BLaER1 (cell line): ENCODE data around the gene SLC46A3.
A peak's percentile ranks its signal among the peaks of the same experiment; 100 is the strongest.

Experiments used
- H3K27ac ChIP-seq: shearing (Covaris generic); formaldehyde crosslinking; 2 replicates; pipeline ENCODE4 v1.8.1; 2022
- H3K27me3 ChIP-seq: shearing (Covaris generic); formaldehyde crosslinking; 2 replicates; pipeline ENCODE4 v1.8.1; 2022
- H3K36me3 ChIP-seq: shearing (Covaris generic); formaldehyde crosslinking; 2 replicates; pipeline ENCODE4 v1.8.1; 2022
- H3K4me1 ChIP-seq: shearing (Covaris generic); formaldehyde crosslinking; 2 replicates; pipeline ENCODE4 v1.8.1; 2022
- H3K4me2 ChIP-seq: shearing (Covaris generic); formaldehyde crosslinking; 2 replicates; pipeline ENCODE4 v1.8.1; 2022
- H3K4me3 ChIP-seq: shearing (Covaris generic); formaldehyde crosslinking; 2 replicates; pipeline ENCODE4 v1.8.1; 2022
- H3K9ac ChIP-seq: shearing (Covaris generic); formaldehyde crosslinking; 2 replicates; pipeline ENCODE4 v1.8.1; 2022
- H3K9me3 ChIP-seq: shearing (Covaris generic); formaldehyde crosslinking; 2 replicates; pipeline ENCODE4 v1.8.1; 2022
- H4K20me1 ChIP-seq: shearing (Covaris generic); formaldehyde crosslinking; 2 replicates; pipeline ENCODE4 v1.8.1; 2022
- Cebpa-rat ChIP-seq: shearing (Covaris generic); IDR thresholded peaks from 2 replicates; pipeline ENCODE4 v1.8.1; 2022

Gene SLC46A3

GRCh38 chr13:28735481-28736029 lies 16.8 kb upstream of the SLC46A3 start:
- Histone ChIP-seq H3K36me3 (no peaks in the 10 kb centered on the region), H4K20me1 (no peaks in the 10 kb centered on the region), H3K4me1 (peaks cover 12% of the 10 kb centered on the region), H3K27me3 (no peaks in the 10 kb centered on the region), H3K9ac (no peak overlapping the region), H3K4me3 (no peak overlapping the region), H3K4me2 (no peak overlapping the region), H3K27ac (no peak overlapping the region), H3K9me3 (peaks cover 10% of the 10 kb centered on the region; the same call in 1 of the 2 replicates)
- no peak for TF ChIP-seq Cebpa-rat

DNA sequence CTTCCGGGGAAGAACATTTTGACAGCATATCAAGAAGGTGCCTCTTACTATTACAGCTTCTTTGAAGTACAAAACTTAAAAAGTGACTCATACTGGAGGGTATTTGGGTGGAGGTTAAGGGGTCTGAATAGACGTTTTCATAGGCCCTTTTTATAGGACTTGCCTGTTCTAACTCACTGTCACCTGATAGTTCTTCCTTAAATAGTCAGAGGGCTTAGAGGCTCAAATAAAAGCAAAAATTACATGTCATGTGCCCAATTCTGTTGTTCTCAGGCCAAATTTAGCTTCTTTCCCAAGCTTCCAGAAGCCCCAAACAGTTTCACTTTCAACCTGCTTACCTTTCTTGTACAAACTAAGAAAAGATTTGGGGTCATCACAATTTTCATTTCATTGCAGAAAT lies 16.1 kb upstream of the SLC46A3 start:
- no peak for TF ChIP-seq Cebpa-rat
- Histone ChIP-seq H3K27me3 (no peaks in the 10 kb centered on the region), H3K9me3 (peaks cover 6% of the 10 kb centered on the region; the same call in 1 of the 2 replicates), H3K4me2 (no peak overlapping the region), H3K9ac (no peak overlapping the region), H3K36me3 (no peaks in the 10 kb centered on the region), H3K4me3 (no peak overlapping the region), H4K20me1 (no peaks in the 10 kb centered on the region), H3K4me1 (peaks cover 12% of the 10 kb centered on the region), H3K27ac (no peak overlapping the region)

DNA sequence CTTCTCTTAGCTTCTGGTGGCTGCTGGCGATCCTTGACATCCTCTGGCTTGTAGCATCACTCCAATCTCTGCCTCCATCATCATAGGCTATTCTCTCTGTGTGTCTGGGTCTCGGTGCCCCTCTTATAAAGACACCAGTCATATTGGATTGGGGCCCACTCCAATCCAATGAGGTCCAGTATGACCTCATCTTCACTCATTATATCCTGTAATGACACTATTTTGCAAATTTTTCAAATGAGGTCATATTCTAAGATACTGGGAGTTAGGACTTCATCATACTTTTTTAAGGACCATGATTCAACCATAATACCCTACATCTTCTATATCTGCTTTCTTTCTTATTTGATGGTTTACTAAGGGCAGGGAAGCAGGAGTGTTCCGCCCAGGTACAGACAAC lies 12.0 kb upstream of the SLC46A3 start:
- no peaks in the 10 kb centered on the region for H3K36me3 ChIP-seq
- no peaks in the 10 kb centered on the region for H3K4me1 ChIP-seq
- no peaks in the 10 kb centered on the region for H3K27me3 ChIP-seq
- H3K9me3 ChIP-seq = no peaks in the 10 kb centered on the region
- H3K9ac ChIP-seq = no peak overlapping the region
- no peak overlapping the region for H3K4me2 ChIP-seq
- H3K27ac ChIP-seq = no peak overlapping the region
- no peak for TF ChIP-seq Cebpa-rat
- H4K20me1 ChIP-seq = no peaks in the 10 kb centered on the region
- H3K4me3 ChIP-seq = no peak overlapping the region

DNA sequence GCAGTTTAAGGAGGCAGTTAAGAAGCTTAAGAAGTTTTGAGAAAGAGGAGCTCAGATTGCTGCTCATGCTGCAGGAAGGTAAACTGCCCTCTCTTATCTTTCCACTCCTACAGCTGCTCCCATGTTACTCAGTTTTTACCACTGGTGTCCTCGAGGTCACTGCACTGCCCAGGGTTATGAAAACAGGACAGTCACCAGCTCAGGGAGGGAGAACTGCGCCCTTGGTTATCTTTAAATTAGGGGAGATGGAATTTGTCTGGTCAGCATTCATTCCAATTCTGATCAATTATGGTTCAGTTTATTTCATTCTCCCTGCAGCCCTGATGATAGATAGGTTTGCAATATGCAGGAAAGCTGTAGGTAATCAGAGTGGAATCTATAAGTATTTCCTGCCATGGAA lies 10.8 kb upstream of the SLC46A3 start:
- H3K27me3 ChIP-seq = no peaks in the 10 kb centered on the region
- H4K20me1 ChIP-seq = no peaks in the 10 kb centered on the region
- H3K27ac ChIP-seq = no peak overlapping the region
- no peak overlapping the region for H3K9ac ChIP-seq
- no peak overlapping the region for H3K4me3 ChIP-seq
- H3K4me2 ChIP-seq = no peak overlapping the region
- no peaks in the 10 kb centered on the region for H3K9me3 ChIP-seq
- TF ChIP-seq Cebpa-rat = no peak
- H3K36me3 ChIP-seq = no peaks in the 10 kb centered on the region
- H3K4me1 ChIP-seq = no peaks in the 10 kb centered on the region

DNA sequence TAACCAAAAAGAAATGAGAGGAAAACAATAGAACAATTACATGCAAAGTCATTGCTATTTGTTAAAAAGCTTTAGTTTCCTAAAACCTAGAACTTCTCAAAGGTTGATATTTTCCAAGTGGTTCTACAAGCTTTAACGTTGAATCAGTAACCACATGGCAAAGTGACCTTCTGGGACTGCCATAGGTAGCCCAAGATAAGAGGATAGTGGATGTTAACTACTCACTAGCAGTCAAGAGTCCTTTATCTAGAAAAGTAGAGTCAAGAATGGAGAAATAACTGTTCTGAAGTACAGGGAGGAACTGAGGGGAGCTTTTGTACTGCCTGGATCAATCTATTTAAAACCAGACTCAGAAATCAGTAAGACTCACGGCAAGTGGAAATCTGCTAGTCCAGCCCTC lies 9.9 kb upstream of the SLC46A3 start:
- TF ChIP-seq Cebpa-rat = no peak
- no peaks in the 10 kb centered on the region for H3K4me1 ChIP-seq

DNA sequence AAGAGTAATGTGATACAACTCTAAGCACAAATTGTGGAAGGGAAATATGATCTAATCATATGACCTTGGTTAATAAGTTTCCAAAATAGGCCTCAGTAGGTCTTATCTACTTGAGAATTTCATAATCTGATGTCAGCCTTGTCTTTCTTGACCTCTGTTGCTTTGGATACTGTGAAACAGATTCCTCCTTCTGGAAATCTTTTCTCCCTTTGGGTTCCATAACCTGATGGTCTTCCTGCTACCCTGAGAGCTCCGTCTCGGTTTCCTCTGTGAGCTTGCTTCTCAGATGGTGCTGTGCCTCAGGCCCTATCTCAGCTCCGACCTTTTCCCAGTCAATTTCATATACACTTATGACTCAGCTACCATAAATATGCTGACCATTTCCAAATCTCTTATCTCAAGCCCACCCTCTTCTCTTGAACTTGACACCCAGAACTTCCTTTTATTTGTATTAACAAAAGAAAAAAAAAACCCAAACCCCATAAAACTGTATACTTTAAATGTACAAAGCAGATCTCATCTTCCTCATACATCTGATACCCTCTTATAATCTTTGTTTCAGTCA lies 6.4 kb upstream of the SLC46A3 start:
- H3K4me2 ChIP-seq = no peak overlapping the region
- H3K4me3 ChIP-seq = no peak overlapping the region
- no peak for TF ChIP-seq Cebpa-rat
- H3K36me3 ChIP-seq = no peaks in the 10 kb centered on the region
- H3K4me1 ChIP-seq = peaks cover 6% of the 10 kb centered on the region; the same call in 1 of the 2 replicates
- 0 out of 2 replicates have a peak, but pooled peaks cover 4% of the 10 kb centered on the region for H3K9me3 ChIP-seq
- no peak overlapping the region for H3K27ac ChIP-seq
- no peaks in the 10 kb centered on the region for H4K20me1 ChIP-seq
- no peaks in the 10 kb centered on the region for H3K27me3 ChIP-seq
- no peak overlapping the region for H3K9ac ChIP-seq

More for the DNA sequence above, 9.9 kb upstream of the SLC46A3 start:
- Histone ChIP-seq H3K27ac (no peak overlapping the region), H3K9ac (no peak overlapping the region), H3K9me3 (0 out of 2 replicates have a peak, but pooled peaks cover 3% of the 10 kb centered on the region), H3K36me3 (no peaks in the 10 kb centered on the region), H3K4me2 (no peak overlapping the region), H4K20me1 (no peaks in the 10 kb centered on the region), H3K4me3 (no peak overlapping the region), H3K27me3 (no peaks in the 10 kb centered on the region)

DNA sequence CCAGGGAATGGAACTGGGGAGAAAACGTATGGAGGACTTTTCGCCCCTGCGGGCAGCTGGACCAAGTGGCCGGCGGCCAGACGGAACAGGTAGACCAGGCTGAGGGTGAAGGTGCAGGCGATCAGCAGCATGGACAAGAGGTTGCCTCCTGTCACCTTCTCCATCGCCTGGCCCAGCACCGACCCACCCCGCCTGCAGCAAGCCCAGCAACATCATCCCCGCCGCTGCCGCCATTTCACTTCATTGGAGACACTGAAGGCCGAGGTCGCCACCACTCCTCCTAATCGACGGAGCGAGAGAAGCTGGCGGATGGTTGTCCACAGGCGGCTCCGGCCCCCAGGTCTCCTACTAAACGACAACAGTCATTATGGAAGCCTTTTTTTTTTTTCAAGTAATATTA lies 5.0 kb upstream of the SLC46A3 start:
- no peak overlapping the region for H3K27ac ChIP-seq
- H3K4me2 ChIP-seq = no peak overlapping the region
- H4K20me1 ChIP-seq = no peaks in the 10 kb centered on the region
- no peaks in the 10 kb centered on the region for H3K36me3 ChIP-seq
- H3K4me3 ChIP-seq = no peak overlapping the region
- no peak overlapping the region for H3K9ac ChIP-seq
- H3K27me3 ChIP-seq = peaks cover 7% of the 10 kb centered on the region
- no peak for TF ChIP-seq Cebpa-rat
- H3K9me3 ChIP-seq = peaks cover 8% of the 10 kb centered on the region
- peaks cover 6% of the 10 kb centered on the region; the same call in 1 of the 2 replicates for H3K4me1 ChIP-seq

GRCh38 chr13:28719227-28720055 lies 671 bp upstream of the SLC46A3 start:
- Histone ChIP-seq H3K9ac (no peak overlapping the region), H4K20me1 (no peaks in the 10 kb centered on the region), H3K4me3 (peak overlapping the region; percentile 74), H3K27me3 (peaks cover 20% of the 10 kb centered on the region), H3K27ac (no peak overlapping the region), H3K36me3 (no peaks in the 10 kb centered on the region), H3K4me2 (peak overlapping the region; percentile 76), H3K4me1 (peaks cover 6% of the 10 kb centered on the region; the same call in 1 of the 2 replicates), H3K9me3 (peaks cover 15% of the 10 kb centered on the region)
- no peak for TF ChIP-seq Cebpa-rat

DNA sequence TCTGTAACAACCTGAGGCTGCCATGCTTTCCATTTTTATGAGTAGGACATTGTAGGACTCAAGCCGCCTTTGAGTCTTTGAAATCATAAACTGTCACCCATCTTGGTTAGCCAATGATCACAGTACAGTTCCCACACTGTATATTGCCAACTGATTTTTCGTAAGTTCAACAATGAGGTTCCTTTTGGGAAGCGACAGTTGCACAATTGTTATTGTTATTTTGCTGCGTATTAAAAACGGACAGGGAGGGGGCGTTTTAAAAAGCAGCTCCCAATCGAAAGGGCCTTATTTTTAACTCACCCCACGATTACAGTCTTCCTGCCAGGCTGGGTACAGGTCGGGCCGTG lies 601 bp downstream of the SLC46A3 start:
- H3K9ac ChIP-seq = peak overlapping the region; percentile 63
- no peaks in the 10 kb centered on the region for H3K36me3 ChIP-seq
- peak overlapping the region; percentile 76 for H3K4me2 ChIP-seq
- H3K4me1 ChIP-seq = peaks cover 6% of the 10 kb centered on the region; the same call in 1 of the 2 replicates
- H3K27me3 ChIP-seq = peaks cover 20% of the 10 kb centered on the region
- TF ChIP-seq Cebpa-rat = no peak
- peak overlapping the region; percentile 74 for H3K4me3 ChIP-seq
- peaks cover 11% of the 10 kb centered on the region for H3K9me3 ChIP-seq
- no peaks in the 10 kb centered on the region for H4K20me1 ChIP-seq
- H3K27ac ChIP-seq = no peak overlapping the region

DNA sequence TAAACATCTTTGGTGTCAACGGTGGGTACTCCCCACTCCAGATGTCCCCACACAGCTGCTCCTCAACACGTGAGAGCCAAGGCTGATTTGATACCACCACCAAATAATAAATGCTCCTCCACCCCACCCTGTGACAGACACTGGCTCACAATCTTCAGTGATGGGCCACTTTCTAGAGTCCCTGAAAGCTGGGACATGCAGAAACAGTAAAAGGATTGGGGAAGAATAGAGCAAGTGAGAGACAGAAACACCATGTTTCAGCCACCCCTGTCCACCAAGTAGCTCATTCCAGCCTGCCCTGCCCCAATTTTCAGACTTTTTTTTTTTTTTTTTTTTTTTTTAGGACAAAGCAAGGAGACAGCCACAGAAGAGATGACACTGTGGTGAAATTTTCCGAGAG lies 1.6 kb downstream of the SLC46A3 start:
- Histone ChIP-seq H3K9me3 (peaks cover 11% of the 10 kb centered on the region), H3K9ac (no peak overlapping the region), H3K36me3 (no peaks in the 10 kb centered on the region), H3K4me1 (peaks cover 6% of the 10 kb centered on the region; the same call in 1 of the 2 replicates), H3K27ac (no peak overlapping the region), H3K4me3 (no peak overlapping the region), H3K4me2 (no peak overlapping the region), H4K20me1 (no peaks in the 10 kb centered on the region), H3K27me3 (peaks cover 20% of the 10 kb centered on the region)
- TF ChIP-seq Cebpa-rat = no peak
